IPS DF 19.7 (cell line): ENCODE data around the gene PTPRK.

ENCODE experiments used
- DNase-seq: peaks from one replicate; pipeline ENCODE4 v3.0.0-alpha.2; 2013; ENCODE audit warnings: low read depth, low spot score

The PTPRK gene

DNA sequence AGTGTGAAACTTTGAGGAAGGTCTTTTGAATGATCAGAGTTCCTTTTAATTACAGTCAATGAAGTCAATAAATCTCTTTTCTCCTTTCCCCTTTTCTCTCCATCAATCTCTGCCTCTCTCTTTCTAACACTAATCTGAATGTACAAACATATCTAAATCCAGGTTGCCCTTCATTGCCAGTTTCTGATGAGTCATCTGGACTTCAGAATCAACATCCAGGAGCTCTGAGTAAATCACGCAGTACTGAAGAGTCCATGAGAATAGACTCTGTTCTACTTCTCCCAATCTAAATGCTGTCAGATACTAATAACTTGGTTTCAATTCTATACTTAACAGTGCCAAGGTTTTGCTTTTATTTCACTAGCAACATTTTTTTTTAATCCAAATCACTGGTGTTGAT is 380.9 kb downstream of the PTPRK start:
- no peak for DNase-seq

- no peak for DNase-seq
Observed at GRCh38 chr6:128138694-128139093, 381.7 kb downstream of the PTPRK start.

GRCh38 chr6:128135325-128135724 is 385.1 kb downstream of the PTPRK start:
- no peak for DNase-seq

DNA sequence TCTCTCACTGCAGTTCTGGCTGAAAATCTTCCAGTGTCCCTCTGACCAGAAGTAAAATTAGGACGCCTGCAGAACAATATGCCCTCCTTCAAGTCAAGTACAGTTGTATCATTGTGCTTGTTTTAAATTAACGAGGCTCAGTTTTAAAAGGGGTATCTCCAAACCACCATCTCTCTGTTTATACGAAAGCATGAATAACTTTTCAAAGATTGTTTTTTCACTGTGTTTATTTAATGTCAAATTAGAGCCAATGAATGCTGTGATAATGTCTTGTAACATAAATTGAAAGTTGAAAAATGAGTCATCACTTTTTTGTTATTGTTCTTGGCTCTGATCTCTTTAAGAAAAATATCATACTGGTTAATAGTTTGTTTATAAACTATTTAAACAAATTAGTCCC is 388.8 kb downstream of the PTPRK start:
- DNase-seq, result no peak

GRCh38 chr6:128131036-128131435 is 389.4 kb downstream of the PTPRK start:
- no peak for DNase-seq

DNA sequence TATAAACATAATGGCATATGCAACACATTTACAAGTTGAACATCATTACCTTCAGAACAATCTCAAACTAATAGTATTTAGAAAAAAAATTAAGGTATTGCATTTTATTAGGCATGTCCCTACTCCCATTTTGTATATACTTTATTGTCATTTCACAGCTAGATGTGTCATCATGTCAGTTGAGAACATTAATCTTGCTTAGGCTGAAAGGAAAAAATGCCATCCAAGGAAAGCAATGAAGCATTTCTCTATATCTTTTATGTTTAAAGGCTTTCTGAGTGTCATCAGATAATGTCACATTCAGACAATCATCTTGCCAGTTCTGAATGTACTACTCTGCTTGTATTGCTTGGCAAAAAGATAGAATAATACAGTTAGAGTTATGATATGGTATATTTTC is 390.7 kb downstream of the PTPRK start:
- DNase-seq, result no peak

DNA sequence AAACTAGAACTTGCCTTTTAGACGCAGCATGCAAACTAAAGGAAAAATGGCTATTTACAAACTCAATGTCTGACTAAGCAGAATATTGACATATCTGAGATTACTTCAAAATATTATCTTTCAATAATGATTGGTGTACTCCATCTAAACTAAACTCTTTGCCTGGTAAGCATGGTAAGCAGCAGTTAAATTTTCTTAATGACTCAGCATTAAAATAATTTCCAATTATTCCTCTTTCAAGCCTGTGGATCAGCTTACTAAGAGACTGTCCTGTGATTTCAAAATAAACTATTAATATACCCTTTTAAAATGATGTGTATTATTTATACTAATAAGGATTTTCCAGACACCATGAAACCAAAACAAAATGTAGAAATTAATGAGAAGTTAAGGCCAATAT is 392.7 kb downstream of the PTPRK start:
- no peak for DNase-seq

DNA sequence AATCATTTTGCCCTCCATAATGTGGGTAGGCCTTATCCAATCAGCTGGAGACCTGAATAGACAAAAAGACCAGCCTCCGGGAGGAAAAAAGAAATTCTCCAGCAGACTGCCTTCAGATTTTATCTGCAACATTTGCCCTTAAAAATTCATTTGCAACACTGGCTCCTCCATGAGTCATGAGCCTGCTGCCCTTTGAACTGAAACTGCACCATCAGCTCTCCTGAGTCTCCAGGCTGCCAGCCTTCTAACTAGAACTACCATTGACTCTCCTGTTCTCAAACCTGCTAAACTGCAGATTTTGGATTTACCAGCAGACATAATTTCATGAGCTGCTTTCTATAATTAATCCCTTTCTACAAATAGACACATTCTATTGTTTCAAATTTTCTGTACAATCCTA is 395.7 kb downstream of the PTPRK start:
- no peak for DNase-seq

GRCh38 chr6:128121610-128122009 is 398.8 kb downstream of the PTPRK start:
- DNase-seq, result no peak

DNA sequence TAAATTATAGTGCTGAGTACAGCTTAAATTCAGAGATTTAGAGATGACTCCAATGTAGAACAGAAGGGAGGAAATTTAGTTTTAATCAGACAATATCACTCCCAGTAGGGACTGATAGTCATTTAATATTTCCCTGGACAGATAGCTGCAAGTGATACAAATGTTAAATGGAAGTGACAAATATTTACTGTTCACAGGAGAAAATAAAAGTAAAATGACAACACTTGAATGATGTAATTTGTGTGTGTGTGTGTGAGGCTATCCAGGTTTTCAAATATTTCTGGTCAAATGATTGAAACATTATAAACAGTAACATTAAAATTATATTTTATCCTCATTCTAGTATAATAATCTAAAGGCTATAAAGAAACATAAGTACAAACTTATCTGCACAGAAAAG is 399.2 kb downstream of the PTPRK start:
- no peak for DNase-seq

GRCh38 chr6:128118401-128118800 is 402.0 kb downstream of the PTPRK start:
- no peak for DNase-seq

DNA sequence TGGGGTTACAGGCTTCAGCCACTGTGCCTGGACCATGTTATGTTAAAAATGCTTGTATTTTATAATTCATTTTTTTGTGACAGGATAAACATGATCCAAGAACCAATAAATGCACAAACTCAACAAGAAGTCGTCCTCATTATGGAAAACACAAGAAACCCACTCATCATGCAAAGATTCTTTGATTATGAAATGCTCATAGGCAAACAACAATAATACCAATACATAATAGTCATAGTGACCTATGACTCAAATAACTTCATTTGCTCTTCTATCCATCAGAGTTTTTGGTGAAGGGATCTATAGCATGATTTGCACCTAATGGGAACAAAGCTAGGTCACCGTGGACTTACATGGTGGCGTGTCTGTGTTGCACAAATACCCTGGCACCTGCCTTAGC is 402.5 kb downstream of the PTPRK start:
- no peak for DNase-seq

GRCh38 chr6:128114164-128114563 is 406.2 kb downstream of the PTPRK start:
- no peak for DNase-seq

DNA sequence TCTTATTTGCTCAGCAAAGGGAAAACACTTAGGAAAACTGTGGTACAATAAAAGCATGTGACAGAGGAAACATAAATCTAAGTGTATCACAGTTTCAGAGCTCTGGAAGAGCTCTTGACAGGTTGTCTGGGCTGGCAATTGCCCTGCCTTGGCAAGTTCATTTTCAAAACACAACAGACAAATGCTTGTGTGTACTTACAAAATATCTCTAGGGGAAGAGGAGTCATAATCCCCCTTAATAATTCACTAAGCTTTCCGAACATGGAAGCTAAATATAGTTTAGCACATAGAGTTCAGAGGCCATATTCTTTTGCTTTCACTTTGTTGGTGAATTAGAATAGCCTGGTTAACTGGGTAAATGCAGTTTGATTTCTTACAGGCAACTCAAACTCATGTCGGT is 407.9 kb downstream of the PTPRK start:
- no peak for DNase-seq

DNA sequence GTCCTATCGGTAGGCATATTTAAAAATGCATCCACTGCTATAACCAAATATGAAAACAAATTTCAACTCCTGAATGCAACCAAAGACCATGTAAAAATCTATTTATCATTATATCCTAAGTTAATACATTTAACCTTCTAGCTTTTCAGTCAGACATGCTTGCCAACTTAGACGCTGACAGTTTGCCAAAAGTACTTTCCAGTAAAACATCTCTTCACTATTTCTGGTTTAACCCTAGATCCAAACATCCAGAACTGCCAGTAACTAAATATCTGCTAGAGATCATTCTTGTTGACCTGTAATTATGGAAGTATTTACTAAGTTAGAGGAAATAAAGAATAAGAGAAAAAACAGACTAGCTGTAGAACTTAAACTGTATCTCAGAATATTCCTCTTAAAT is 409.3 kb downstream of the PTPRK start:
- DNase-seq, result no peak

- DNase-seq, result no peak
Observed at GRCh38 chr6:128107682-128108081, 412.7 kb downstream of the PTPRK start.

GRCh38 chr6:128099571-128100197 is 420.7 kb downstream of the PTPRK start:
- no peak for DNase-seq

DNA sequence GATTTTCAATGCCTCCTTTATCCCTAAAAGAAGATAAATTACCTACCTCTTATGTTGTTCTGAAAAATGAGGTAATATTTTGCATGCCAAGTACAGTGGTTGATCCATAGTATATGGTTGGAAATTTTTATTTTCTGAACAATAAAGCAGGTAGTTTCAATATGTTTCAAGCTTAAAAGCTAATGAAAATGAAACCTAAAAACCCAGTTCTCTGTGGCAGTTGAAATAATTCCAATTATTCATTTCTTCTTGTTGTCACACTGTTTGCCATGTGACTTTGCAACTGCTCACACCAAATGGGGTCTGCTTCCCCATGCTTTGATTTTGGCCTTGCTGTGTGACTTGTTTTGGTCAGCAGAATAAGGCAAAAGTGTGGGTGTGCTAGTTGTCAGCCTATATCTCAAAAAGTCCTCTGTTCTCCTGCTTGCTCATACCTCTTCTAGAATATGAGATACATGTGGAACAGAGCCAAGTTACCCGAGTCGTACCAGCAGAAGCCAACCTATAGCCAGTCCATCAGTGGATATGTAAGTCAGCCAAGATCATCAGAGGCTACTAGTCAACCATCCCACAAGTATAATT is 422.3 kb downstream of the PTPRK start:
- DNase-seq, result no peak

DNA sequence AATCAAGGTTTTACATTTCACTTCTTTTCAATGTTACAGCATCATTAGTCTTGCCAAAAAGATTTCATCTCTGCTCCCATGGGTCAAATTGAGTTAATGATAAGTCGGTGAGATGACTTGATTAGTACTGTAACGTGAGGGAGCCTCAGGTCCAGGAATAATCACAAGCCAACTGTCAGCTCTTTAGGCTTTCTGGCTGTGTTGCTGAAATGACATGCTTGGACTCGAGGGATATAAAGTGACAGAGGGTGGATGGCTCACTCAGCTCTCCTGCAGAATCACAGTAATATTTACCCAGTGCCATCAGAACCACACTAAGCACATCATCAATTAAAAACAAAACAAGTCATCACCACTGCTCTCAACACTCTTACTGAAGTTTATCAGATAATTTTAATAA is 423.4 kb downstream of the PTPRK start:
- no peak for DNase-seq

DNA sequence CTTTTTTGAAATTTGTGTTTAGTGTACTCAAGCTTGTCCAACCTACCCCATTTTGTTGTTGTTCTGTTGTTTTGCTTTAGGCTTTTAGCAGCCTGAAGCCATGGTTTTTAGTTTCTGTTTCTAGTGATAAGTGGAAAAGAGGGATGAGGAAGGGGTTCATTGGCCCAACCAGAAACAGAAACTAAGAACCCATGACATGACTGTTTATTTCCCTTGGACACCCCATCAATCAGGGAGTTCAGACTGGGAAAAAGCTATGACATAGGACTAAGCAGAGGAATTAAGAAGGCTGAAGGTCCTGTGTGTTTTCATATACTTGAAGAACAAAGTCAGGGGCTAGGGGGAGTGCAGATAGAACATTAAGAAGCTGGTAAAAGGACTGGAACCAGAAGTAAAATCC is 425.0 kb downstream of the PTPRK start:
- no peak for DNase-seq

- DNase-seq, result no peak
Observed at GRCh38 chr6:128079021-128079420, 441.4 kb downstream of the PTPRK start.

GRCh38 chr6:128078276-128078675 is 442.1 kb downstream of the PTPRK start:
- no peak for DNase-seq

GRCh38 chr6:128076843-128077242 is 443.6 kb downstream of the PTPRK start:
- no peak for DNase-seq

DNA sequence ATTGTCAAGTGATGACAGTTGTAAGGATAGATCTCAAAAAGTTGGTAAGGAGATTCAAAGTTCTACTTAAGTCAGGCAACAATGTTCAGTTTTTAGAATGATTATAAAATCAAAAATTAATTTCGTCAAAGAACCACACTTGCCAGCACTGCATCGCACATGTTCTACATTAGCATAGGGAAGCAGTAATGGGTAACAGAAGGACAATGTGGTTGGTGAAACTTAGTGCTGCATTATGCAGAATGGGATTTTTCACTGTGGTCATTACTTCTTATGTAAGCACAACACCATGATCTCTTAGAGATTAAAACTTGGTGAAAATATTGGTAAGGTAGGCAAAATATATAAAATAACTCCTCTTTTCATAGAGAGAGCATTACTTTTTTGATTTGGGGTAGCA is 445.8 kb downstream of the PTPRK start:
- DNase-seq, result no peak
